ENCODE data around the gene CRAT. TPM values are rescaled to one million over a fixed set of nuclear protein-coding genes. Genes with fewer than 3 reads are reported as not detected.

Gene CRAT
- total RNA-seq, 1 experiment from 2014 or later, result 16.1 TPM

GRCh38 chr9:129143031-129143927, 32.7 kb upstream of the CRAT start:
- no peaks in the 10 kb centered on the region for H3K9me2 ChIP-seq (replicated peaks; ENCODE audit: low read length)
- H2AFZ ChIP-seq (ENCODE audit: low read length), result no peak overlapping the region
- no peak overlapping the region for H3K4me2 ChIP-seq (ENCODE audit: low read length)
- peaks cover 14% of the 10 kb centered on the region for H3K79me2 ChIP-seq (ENCODE audit: low read length)
- peaks cover 12% of the 10 kb centered on the region; the same call in 1 of the 2 replicates for H3K36me3 ChIP-seq (ENCODE audit: low read depth, low read length)
- ChIA-PET POLR2A (ENCODE audit: unreplicated experiment) (no interaction called here), CTCF (interaction anchor here (0.5 to 2.2 kb wide), 4 partner anchors 12 to 55 kb away, joined by 3 to 6 read pairs (median 3); no protein-coding TSS in a partner anchor)
- no peak overlapping the region for H3K4me3 ChIP-seq (ENCODE audit: low read length)
- H3K4me1 ChIP-seq (ENCODE audit: insufficient read depth, low read length), result peaks cover 30% of the 10 kb centered on the region
- BruUV-seq (replicated peaks), result no TSS peak
- H3K27ac ChIP-seq (ENCODE audit: low read length), result no peak overlapping the region
- no peak overlapping the region for H3K9ac ChIP-seq (ENCODE audit: low read length)
- TF ChIP-seq CTCF (conservative IDR thresholded peaks at IDR 0.05; ENCODE audit: low read depth, low read length) (peak; percentile 81), EZH2 (IDR thresholded peaks at IDR 0.05; ENCODE audit: low read length, unreplicated experiment) (no peak)
- ATAC-seq (peak; percentile 10; the same call in 1 of the 2 replicates), DNase-seq (peak; percentile 75)
- peaks cover 5% of the 10 kb centered on the region for H3F3A ChIP-seq (ENCODE audit: low read length, unreplicated experiment)
- no peaks in the 10 kb centered on the region for H4K20me1 ChIP-seq (ENCODE audit: low read length)
- H3K9me3 ChIP-seq (ENCODE audit: low read length), result no peaks in the 10 kb centered on the region
- no peaks in the 10 kb centered on the region for H3K27me3 ChIP-seq (ENCODE audit: low read length)
- intact Hi-C loops (cut with micrococcal nuclease), result loop anchor here (10.0 kb wide), 1 partner anchor 342 kb away; no protein-coding TSS in a partner anchor

- Histone ChIP-seq H3K27ac (ENCODE audit: low read length) (no peak overlapping the region), H3K36me3 (ENCODE audit: low read depth, low read length) (peaks cover 12% of the 10 kb centered on the region; the same call in 1 of the 2 replicates), H3K9ac (ENCODE audit: low read length) (no peak overlapping the region), H3K4me1 (ENCODE audit: insufficient read depth, low read length) (peaks cover 30% of the 10 kb centered on the region), H3K4me3 (ENCODE audit: low read length) (no peak overlapping the region), H3K27me3 (ENCODE audit: low read length) (no peaks in the 10 kb centered on the region), H3F3A (ENCODE audit: low read length, unreplicated experiment) (peaks cover 5% of the 10 kb centered on the region), H3K4me2 (ENCODE audit: low read length) (no peak overlapping the region), H3K79me2 (ENCODE audit: low read length) (peaks cover 14% of the 10 kb centered on the region), H4K20me1 (ENCODE audit: low read length) (no peaks in the 10 kb centered on the region), H3K9me3 (ENCODE audit: low read length) (no peaks in the 10 kb centered on the region), H3K9me2 (replicated peaks; ENCODE audit: low read length) (no peaks in the 10 kb centered on the region), H2AFZ (ENCODE audit: low read length) (no peak overlapping the region)
- DNase-seq (no peak), ATAC-seq (no peak)
- ChIA-PET CTCF (interaction anchor here (0.7 to 2.2 kb wide), 3 partner anchors 11 to 55 kb away, joined by 3 to 6 read pairs (median 3); no protein-coding TSS in a partner anchor), POLR2A (ENCODE audit: unreplicated experiment) (interaction anchor here (0.7 kb wide), 1 partner anchor 406 kb away, joined by 3 read pairs; no protein-coding TSS in a partner anchor)
- TF ChIP-seq EZH2 (IDR thresholded peaks at IDR 0.05; ENCODE audit: low read length, unreplicated experiment) (no peak), EZH2phosphoT487 (IDR thresholded peaks at IDR 0.05; ENCODE audit: borderline replicate concordance, low read length) (no peak), CTCF (conservative IDR thresholded peaks at IDR 0.05; ENCODE audit: low read depth, low read length) (no peak)
- intact Hi-C loops (cut with micrococcal nuclease), result loop anchor here (10.0 kb wide), 1 partner anchor 342 kb away; no protein-coding TSS in a partner anchor
- no TSS peak for BruUV-seq (replicated peaks)
These were observed 31.7 kb upstream of the CRAT start for GRCh38 chr9:129142138-129142935.
